ENCODE data around the gene BAIAP3. TPM values are rescaled to one million over a fixed set of nuclear protein-coding genes. Genes with fewer than 3 reads are reported as not detected.

The BAIAP3 gene
- 0.18 and 1.4 TPM in 2 replicates for total RNA-seq

GRCh38 chr16:1333149-1333812 is at the start of gene BAIAP3:
Gene BAIAP3 (plus strand): TSS chr16:1333645. CDS start chr16:1338550, 4,905 bp downstream.

GRCh38 chr16:1308977-1309885 is 24.2 kb upstream of the BAIAP3 start, which contains the start of gene UBE2I:
Gene UBE2I (plus strand): TSS chr16:1309636. CDS start chr16:1314031, 4,395 bp downstream.

GRCh38 chr16:1351582-1352362 is 18.3 kb downstream of the BAIAP3 start, which contains the start of the genes GNPTG and TSR3:
Gene GNPTG (plus strand): TSS chr16:1351931. CDS start chr16:1351966, 35 bp downstream.
Gene TSR3 (minus strand): TSS chr16:1351878. CDS start chr16:1351804, 74 bp downstream.

Other genes starting within 250 kb of the BAIAP3 start
- not detected in 2 replicates for gene C1QTNF8, start 237.4 kb upstream of the BAIAP3 start, total RNA-seq
- 1.8 TPM in 1 of 2 replicates, not detected in the other for gene CACNA1H, start 180.5 kb upstream of the BAIAP3 start, total RNA-seq
- gene TPSG1, start 108.4 kb upstream of the BAIAP3 start, total RNA-seq, result not detected in 2 replicates
- gene TPSB2, start 103.5 kb upstream of the BAIAP3 start, total RNA-seq, result not detected in 2 replicates
- gene TPSAB1, start 92.9 kb upstream of the BAIAP3 start, total RNA-seq, result not detected in 2 replicates
- gene TPSD1, start 77.6 kb upstream of the BAIAP3 start, total RNA-seq, result not detected in 2 replicates
- 44.3 and 50.8 TPM in 2 replicates for gene UBE2I, start 24.0 kb upstream of the BAIAP3 start, total RNA-seq
- 64.8 and 70.5 TPM in 2 replicates for gene TSR3, start 18.2 kb downstream of the BAIAP3 start, total RNA-seq
- gene GNPTG, start 18.3 kb downstream of the BAIAP3 start, total RNA-seq, result 19.9 and 36.2 TPM in 2 replicates
- gene UNKL, start 81.1 kb downstream of the BAIAP3 start, total RNA-seq, result 8.4 and 8.5 TPM in 2 replicates
- 17.4 and 20.5 TPM in 2 replicates for gene UQCC4, start 87.1 kb downstream of the BAIAP3 start, total RNA-seq
- not detected in 2 replicates for gene PERCC1, start 97.4 kb downstream of the BAIAP3 start, total RNA-seq
- under 0.01 and 0.09 TPM in 2 replicates for gene CCDC154, start 110.9 kb downstream of the BAIAP3 start, total RNA-seq
- gene CLCN7, start 141.4 kb downstream of the BAIAP3 start, total RNA-seq, result 37.3 and 54.8 TPM in 2 replicates
- not detected in 2 replicates for gene PTX4, start 155.3 kb downstream of the BAIAP3 start, total RNA-seq
- gene TELO2, start 159.7 kb downstream of the BAIAP3 start, total RNA-seq, result 15.3 and 19.2 TPM in 2 replicates
- gene TMEM204, start 200.0 kb downstream of the BAIAP3 start, total RNA-seq, result 19.4 and 26.6 TPM in 2 replicates

Data from endothelial cell of coronary artery (primary cell).